Measurements from ENCODE around the gene IST1.

The IST1 gene

DNA sequence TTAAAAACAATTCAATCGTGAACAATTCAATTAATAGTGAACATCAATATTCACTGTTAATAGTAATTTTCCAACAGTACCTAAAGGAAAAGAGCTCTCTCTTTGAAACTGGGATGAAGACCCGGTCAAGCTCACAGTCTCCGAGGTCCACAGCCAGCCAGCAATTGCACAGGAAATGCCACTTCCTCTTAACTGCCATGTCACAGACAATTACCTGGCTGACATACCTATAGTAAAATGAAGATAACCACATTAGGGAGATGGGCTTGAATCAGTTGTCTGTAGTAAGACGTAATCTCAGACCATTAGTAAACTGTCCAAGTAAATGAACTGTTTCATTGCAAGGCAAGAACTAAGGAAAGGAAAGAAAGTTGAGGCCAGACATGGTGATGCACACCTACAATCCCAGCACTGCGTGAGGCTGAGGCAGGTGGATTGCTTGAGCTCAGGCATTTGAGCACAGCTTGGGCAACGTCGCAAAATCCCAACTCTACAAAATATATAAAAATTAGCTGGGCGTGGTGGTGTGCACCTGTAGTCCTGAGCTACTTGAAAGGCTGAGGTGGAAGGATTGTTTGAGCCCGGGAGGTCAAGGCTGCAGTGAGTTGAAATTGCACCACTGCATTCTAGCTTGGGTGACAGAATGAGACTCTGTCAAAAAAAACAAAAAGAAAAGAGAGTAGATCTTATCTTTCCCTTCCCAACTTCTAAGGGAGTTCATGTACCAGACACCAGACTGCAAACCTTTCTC is 68.0 kb downstream of the IST1 start:
- no peak for DNase-seq (ENCODE audit: low read depth)
- TF ChIP-seq, protein P1, sequence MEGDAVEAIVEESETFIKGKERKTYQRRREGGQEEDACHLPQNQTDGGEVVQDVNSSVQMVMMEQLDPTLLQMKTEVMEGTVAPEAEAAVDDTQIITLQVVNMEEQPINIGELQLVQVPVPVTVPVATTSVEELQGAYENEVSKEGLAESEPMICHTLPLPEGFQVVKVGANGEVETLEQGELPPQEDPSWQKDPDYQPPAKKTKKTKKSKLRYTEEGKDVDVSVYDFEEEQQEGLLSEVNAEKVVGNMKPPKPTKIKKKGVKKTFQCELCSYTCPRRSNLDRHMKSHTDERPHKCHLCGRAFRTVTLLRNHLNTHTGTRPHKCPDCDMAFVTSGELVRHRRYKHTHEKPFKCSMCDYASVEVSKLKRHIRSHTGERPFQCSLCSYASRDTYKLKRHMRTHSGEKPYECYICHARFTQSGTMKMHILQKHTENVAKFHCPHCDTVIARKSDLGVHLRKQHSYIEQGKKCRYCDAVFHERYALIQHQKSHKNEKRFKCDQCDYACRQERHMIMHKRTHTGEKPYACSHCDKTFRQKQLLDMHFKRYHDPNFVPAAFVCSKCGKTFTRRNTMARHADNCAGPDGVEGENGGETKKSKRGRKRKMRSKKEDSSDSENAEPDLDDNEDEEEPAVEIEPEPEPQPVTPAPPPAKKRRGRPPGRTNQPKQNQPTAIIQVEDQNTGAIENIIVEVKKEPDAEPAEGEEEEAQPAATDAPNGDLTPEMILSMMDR (IDR thresholded peaks at IDR 0.05; ENCODE audit: low read depth, low read length, missing control alignments): no peak
- H3K4me3 ChIP-seq (ENCODE audit: low read depth, low read length): no peak overlapping the region
- in situ Hi-C loops (cut with HindIII; ENCODE audit: low sequenced_read_pairs): no loop called here

DNA sequence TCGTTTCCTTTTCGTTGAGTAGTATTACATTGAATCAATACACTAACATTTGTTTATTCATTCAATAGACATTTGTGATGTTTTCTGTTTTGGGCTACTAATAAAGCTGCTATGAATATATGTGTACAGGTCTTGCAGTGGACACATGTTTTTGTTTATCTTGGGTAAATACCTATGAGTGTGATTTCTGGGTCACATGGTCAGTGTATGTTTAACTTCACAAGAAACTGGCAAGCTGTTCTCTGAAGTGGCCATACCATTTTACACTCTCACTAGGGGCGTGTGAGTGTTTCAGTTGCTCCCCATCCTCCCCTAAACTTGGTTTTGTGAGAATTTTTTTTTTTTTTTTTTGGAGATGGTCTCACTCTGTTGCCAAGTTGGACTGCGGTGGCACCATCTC is 69.9 kb downstream of the IST1 start:
- DNase-seq (ENCODE audit: low read depth): no peak
- TF ChIP-seq, protein P1 (IDR thresholded peaks at IDR 0.05; ENCODE audit: low read depth, low read length, missing control alignments): no peak
- no peak overlapping the region for H3K4me3 ChIP-seq (ENCODE audit: low read depth, low read length)
- in situ Hi-C loops (cut with HindIII; ENCODE audit: low sequenced_read_pairs): no loop called here

DNA sequence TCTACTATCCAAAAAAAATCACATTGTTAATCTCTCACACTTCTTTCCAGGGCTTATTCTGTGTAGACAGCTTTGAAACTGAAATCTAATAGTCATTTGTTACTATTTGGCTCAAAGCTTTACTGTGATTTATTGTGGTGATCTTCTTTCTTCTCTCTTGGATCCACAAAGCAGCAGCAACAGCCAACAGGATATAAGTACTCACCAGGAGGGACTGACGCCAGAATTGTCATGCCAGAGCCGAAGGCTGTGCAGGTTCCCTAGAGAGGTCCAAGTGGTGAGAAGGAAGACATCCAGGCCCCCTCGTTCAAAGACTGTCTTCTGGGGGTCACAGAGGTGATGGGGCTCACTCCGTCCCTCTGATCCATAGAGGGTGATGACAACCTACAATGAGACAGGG is 71.6 kb downstream of the IST1 start:
- no peak overlapping the region for H3K4me3 ChIP-seq (ENCODE audit: low read depth, low read length)
- in situ Hi-C loops (cut with HindIII; ENCODE audit: low sequenced_read_pairs): no loop called here
- TF ChIP-seq, protein P1 (IDR thresholded peaks at IDR 0.05; ENCODE audit: low read depth, low read length, missing control alignments): no peak
- DNase-seq (ENCODE audit: low read depth): no peak

DNA sequence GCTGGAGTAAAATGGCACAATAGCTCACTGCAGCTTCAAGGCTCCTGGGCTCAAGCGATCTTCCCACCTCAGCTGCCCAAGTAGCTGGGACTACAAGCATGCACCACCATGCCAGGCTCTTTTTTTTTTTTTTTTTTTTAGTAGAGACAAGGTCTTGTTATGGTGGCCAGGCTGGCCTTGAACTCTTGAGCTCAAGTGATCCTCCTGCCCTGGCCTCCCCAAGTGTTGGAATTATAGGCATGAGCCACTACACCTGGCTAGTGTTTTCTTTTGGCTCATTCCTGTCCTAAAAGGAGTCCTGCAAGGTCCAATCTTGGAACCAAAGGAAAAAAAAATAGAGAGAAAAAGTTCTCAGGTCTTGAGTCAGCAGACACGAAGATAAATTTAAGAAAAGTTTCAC is 74.0 kb downstream of the IST1 start:
- DNase-seq (ENCODE audit: low read depth): no peak
- no peak overlapping the region for H3K4me3 ChIP-seq (ENCODE audit: low read depth, low read length)
- TF ChIP-seq, protein P1 (IDR thresholded peaks at IDR 0.05; ENCODE audit: low read depth, low read length, missing control alignments): no peak
- in situ Hi-C loops (cut with HindIII; ENCODE audit: low sequenced_read_pairs): no loop called here

DNA sequence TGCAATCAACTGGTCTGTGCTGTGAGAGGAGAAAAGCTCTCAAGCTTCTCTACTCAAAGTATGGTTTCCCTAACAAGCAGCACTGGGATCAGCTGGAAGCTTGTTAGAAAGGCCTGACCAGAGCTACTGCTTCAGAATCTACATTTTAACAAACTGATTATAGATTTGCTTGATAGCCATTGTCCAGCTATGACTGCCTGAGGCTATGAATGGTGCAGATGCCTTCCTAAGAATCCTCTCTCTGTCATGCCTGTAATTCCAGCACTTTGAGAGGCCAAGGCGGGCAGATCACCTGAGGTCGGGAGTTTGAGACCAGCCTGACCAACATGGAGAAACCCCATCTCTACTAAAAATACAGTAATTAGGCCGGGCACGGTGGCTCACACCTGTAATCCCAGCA is 76.2 kb downstream of the IST1 start:
- TF ChIP-seq, protein P1 (IDR thresholded peaks at IDR 0.05; ENCODE audit: low read depth, low read length, missing control alignments): no peak
- DNase-seq (ENCODE audit: low read depth): no peak
- in situ Hi-C loops (cut with HindIII; ENCODE audit: low sequenced_read_pairs): no loop called here
- no peak overlapping the region for H3K4me3 ChIP-seq (ENCODE audit: low read depth, low read length)

DNA sequence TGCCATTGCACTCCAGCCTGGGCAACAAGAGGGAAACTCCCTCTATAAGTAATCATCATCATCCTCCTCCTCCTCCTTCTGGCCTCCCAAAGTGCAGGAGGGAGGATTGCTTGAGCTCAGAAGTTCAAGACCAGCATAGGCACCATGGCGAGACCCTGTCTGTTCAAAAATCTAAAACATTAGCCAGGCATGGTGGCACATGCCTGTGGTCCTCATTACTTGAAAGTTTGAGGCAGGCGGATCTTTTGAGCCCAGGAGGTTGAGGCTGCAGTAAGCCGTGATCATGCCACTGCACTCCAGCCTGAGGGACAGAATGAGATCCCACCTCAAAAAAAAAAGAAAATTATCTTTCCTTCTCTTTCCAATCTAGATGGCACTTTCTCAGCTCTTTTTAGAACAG is 77.0 kb downstream of the IST1 start:
- in situ Hi-C loops (cut with HindIII; ENCODE audit: low sequenced_read_pairs): no loop called here
- TF ChIP-seq, protein P1 (IDR thresholded peaks at IDR 0.05; ENCODE audit: low read depth, low read length, missing control alignments): no peak
- no peak overlapping the region for H3K4me3 ChIP-seq (ENCODE audit: low read depth, low read length)
- DNase-seq (ENCODE audit: low read depth): no peak
